HT-29 (cell line): ENCODE measurements around the gene NEXMIF. TPM values are rescaled to one million over a fixed set of nuclear protein-coding genes. Genes with fewer than 3 reads are reported as not detected.
A peak's percentile ranks its signal among the peaks of the same experiment; 100 is the strongest.
"Not testable (repeated sequence)": the region's sequence is repeated elsewhere in the genome, so short reads cannot be mapped to it uniquely, and the experiment has no call there.

Experiments
- DNase-seq: peaks from one replicate; pipeline ENCODE4 v3.0.0-alpha.2; 2015; ENCODE audit warnings: low spot score
- total RNA-seq: library from RNA; depleted of rRNA; stranded (reverse); fragments of >200 nt; shearing (Covaris generic); gene quantifications from 2 replicates; pipeline ENCODE4 v1.2.3, GENCODE V29; 2014; rRNA removed

Gene NEXMIF
- not detected in 2 replicates for total RNA-seq

GRCh38 chrX:74925225-74926088, at the start of gene NEXMIF:
Gene NEXMIF (minus strand): TSS chrX:74925452.
- no peak for DNase-seq

GRCh38 chrX:74961962-74962361, 36.7 kb upstream of the NEXMIF start:
- DNase-seq, result not testable (repeated sequence)

GRCh38 chrX:74949717-74950116, 24.5 kb upstream of the NEXMIF start:
- no peak for DNase-seq

DNA sequence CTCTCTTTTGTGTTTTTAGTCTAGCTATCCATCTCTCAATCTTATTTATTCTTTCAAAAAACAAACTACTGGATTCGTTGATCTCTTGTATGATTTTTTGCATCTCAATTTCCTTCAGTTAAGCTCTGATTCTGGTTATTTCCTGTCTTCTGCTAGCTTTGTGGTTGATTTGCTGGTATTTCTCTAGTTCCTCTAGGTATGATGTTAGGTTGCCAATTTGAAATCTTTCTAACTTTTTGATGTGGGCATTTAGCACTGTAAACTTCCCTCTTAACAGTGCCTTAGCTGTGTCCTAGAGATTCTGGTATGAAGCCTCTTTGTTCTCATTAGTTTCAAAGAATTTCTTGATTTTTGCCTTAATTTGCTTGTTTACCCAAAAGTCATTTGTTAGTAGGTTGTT, 15.2 kb upstream of the NEXMIF start:
- DNase-seq, result no peak

- DNase-seq, result no peak
These were observed 6.0 kb upstream of the NEXMIF start for GRCh38 chrX:74931214-74931613.

DNA sequence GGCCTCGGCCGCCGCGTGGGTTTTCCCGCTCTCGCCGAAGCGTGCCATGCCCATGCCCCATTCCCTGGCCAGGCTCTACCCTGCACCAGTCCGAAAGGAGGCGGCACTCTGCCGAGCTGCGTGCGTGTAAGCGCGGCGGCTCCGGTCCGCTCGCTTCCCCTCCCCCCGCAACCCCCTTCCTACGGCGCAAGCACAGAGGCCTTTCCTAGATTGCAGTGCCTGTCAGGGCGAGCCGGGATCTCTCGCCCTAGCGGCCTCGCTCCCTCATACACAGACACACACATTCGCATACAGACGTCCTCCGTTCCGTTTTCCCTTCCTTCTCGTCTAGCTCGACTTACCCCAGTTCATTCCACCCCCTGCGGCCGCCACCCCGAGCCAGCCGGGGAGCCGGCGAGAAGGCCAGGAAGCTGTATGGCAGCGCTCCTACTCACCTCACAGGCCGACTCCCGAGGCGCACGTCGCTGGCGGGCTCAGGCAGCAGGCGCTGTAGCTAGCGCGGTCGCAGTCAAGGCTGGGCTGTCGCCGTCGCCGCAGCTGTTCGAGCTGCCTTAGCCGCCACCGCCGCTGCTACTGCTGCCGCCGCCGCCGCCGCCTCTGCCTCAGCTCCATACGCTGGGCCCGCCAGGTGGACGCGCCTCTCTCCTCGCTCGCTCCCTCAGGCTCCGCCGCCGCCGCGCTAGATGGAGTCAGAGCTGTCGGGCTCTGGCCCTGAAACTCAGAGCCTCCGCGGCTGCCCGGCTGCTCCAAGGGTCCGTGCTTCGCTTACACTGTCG, 615 bp downstream of the NEXMIF start:
- DNase-seq, result no peak

- DNase-seq, result no peak
These were observed 1.3 kb downstream of the NEXMIF start for GRCh38 chrX:74923942-74924448.

GRCh38 chrX:74922922-74923543, 2.2 kb downstream of the NEXMIF start:
- DNase-seq, result no peak

- DNase-seq, result no peak
These were observed 13.8 kb downstream of the NEXMIF start for GRCh38 chrX:74911494-74911893.

- DNase-seq, result no peak
These were observed 18.8 kb downstream of the NEXMIF start for GRCh38 chrX:74906417-74906816.

DNA sequence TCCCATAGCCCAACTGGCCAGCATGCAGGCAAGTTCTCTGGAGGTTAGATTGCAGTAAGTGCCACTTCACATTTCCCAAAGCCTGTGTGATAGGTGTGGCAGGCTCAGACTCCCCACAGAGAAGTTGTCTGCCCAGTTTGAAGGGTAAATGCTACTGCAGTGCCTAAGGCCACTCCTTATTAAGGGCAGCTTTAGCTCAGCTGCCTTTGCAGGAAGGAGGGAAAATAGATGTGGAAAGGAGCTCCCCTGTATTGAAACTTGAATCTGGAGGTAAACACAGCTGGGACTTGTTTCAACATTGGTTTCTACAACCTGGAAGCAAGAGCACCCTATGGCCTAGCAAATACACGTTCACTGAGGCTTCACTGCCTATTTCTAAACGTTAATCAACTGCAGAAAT, 22.4 kb downstream of the NEXMIF start:
- no peak for DNase-seq

DNA sequence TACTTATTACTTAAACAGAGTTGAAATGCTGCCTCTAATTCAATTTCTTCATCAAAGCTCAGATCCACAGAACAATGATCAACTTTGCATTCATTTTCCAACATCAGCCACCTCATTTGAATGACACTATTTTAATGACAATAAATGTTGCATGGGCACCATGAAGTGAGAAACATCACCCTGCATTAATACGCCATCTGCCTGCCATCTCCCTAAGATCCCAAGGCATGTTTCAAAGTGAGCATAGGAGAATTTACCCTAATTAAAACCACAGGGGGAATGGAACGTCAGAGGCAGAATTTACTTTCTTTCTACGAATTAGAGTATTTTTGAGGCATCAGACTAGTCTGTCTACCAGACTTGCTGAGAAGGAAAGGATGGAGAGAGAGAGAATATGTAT, 32.7 kb downstream of the NEXMIF start:
- no peak for DNase-seq

DNA sequence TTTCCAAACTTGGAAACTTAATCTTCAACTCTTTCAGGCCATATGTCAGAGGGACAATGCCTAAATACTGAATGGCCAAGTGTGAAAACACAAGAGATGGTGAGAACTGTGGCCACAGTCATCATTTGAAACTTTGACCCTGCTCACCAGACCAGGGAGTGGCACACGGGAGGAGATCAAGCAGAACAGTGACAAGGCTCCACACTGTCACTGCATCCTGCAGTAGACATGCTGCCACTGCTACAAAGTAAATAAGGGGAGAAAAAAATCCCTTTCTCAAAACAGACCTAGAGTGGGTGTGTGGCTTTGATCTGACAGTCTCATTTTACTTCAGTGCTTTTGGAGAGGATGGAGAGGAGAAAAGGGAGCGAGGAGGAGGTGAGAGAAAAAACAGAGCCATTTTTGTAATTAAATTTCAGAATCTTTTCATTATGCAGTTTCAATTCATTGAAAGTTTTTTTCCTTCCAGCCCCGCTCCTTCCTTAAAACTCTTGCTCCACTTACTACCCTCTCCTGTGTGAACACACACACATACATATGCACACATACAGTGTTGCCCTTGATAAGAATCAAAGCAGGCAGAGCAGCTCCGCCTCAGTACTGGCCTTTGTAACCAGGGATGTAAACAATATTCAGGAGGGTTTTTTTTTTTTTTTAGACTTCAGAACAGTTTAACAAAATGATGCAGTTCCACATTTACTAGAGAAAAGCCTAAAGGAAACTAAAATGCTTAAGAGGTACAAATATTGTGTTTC, 34.4 kb downstream of the NEXMIF start:
- DNase-seq, result no peak

DNA sequence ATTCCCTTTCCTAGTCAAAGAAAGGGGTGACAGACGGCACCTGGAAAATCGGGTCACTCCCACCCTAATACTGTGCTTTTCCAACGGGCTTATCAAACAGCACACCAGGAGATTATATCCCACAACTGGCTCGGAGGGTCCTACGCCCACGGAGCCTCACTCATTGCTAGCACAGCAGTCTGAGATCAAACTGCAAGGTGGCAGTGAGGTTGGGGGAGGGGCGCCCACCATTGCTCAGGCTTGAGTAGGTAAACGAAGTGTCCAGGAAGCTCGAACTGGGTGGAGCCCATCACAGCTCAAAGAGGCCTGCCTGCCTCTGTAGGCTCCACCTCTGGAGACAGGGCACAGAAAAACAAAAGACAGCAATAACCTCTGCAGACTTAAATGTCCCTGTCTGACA, 42.9 kb downstream of the NEXMIF start:
- not testable (repeated sequence) for DNase-seq

DNA sequence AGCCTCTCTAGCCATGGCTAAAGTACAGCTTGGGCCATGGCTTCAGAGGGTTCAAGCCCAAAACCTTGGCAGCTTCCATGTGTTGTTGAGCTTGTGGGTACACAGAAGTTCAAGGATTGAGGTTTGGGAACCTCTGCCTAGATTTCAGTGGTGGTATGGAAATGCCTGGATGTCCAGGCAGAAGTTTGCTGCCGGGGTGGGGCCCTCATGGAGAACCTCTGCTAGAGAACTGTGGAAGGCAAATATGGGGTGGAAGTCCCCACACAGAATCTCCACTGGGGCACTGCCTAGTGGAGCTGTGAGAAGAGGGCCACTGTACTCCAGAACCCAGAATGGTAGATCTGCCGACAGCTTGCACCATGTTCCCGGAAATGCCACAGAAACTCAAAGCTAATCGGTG, 59.5 kb downstream of the NEXMIF start:
- DNase-seq, result no peak

DNA sequence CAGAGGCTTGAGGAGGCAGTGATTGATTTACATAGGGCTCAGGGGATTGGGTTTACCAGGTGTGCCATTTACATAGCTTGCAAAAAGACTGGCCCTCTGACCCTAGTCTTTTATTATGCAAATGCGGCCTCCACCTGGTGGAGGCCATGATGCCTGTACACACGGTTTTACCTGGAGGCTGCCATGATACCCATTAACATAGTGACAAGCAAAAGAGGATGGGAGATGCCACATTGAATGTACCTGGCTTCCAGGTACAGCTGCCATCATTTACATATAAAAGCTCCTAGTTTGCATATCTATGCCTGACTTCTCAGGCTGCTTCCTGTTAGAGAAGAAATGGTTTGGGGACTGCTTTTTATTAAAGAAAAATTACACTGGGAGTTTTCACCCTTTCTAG, 72.0 kb downstream of the NEXMIF start:
- DNase-seq, result no peak

- peak; percentile 6 for DNase-seq
These were observed 89.7 kb downstream of the NEXMIF start for GRCh38 chrX:74835566-74835965.

GRCh38 chrX:74819797-74820196, 105.5 kb downstream of the NEXMIF start:
- DNase-seq, result not testable (repeated sequence)

DNA sequence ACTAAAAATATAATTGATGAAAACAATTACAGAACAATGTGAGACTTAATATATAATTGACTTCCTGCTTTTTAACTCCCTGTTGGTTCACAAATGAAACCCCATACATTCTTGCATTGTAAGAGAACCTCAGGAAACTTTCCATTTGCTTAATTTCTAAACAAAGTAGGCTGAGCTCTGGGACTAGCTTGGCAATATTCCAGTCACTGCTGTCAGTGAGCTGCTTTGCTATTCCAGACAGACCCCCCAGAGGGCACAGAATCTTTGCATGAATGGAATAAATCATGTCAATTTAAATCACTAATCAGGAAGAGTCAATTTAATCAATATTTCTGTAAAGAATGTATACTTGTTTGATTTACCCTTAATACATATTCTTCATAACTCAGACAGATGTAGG, 110.6 kb downstream of the NEXMIF start:
- no peak for DNase-seq

GRCh38 chrX:74804574-74804973, 120.7 kb downstream of the NEXMIF start:
- DNase-seq, result no peak

DNA sequence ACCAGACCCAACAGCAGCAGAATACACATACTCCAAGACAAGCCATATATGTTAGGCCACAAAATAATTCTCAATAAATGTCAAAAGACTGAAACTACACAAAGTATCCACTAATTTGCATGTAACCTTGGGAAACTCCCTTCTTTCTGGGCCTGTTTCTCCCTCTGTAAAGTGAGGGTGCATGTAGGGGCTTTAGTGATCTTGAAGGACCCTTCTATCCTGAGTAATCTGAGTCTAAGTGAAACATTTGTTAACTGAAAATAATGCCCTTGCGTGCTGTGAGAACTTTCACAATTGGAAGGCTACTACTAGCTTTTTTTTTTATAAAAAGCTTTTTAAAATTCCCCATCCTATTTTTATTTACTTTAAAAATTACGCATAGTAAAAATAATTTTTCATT, 125.2 kb downstream of the NEXMIF start:
- no peak for DNase-seq
